Tibial nerve (tissue), 3 donors: Measurements from ENCODE around the gene SDHAF2.

Experiments
- POLR2A ChIP-seq, 2 donors: fragments of 450-650 bp; IDR thresholded peaks; one replicate each; pipeline ENCODE4 v1.6.1; 2017; ENCODE audit warnings: antibody characterized with exemption in 2 of 2, mild to moderate bottlenecking in 2 of 2, moderate library complexity in 2 of 2
- TF ChIP-seq, protein P1 (sequence below), 5 experiments: fragments of 200-600 bp in 3 of 5; fragments of 450-650 bp in 2 of 5; sonication (generic) in 3 of 5; IDR thresholded peaks; one replicate each; pipeline ENCODE4 v1.5.1; 2016 to 2019; ENCODE audit warnings: antibody characterized with exemption in 5 of 5, mild to moderate bottlenecking in 3 of 5, moderate library complexity in 2 of 5

DNA sequence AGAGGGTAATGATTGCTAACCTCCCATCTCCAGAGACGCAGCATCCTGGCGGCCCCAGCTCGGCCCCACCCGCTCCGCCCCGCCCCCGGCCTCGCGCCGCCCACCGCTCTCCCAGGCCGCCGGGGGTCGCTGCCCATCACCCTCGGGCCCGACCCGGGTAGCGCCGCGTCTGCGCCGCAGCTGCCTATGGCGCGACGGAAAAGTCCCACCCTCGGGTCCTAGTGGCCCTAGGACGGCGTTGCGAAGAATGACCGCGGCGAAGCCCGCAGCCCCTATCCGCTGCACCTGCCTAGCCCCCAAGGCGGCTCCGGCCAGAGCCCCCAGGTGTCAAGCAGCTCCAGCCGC lies 606 bp upstream of the SDHAF2 start:
- TF ChIP-seq POLR2A (IDR thresholded peaks at IDR 0.05), result no peak
- TF ChIP-seq, protein P1, sequence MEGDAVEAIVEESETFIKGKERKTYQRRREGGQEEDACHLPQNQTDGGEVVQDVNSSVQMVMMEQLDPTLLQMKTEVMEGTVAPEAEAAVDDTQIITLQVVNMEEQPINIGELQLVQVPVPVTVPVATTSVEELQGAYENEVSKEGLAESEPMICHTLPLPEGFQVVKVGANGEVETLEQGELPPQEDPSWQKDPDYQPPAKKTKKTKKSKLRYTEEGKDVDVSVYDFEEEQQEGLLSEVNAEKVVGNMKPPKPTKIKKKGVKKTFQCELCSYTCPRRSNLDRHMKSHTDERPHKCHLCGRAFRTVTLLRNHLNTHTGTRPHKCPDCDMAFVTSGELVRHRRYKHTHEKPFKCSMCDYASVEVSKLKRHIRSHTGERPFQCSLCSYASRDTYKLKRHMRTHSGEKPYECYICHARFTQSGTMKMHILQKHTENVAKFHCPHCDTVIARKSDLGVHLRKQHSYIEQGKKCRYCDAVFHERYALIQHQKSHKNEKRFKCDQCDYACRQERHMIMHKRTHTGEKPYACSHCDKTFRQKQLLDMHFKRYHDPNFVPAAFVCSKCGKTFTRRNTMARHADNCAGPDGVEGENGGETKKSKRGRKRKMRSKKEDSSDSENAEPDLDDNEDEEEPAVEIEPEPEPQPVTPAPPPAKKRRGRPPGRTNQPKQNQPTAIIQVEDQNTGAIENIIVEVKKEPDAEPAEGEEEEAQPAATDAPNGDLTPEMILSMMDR (IDR thresholded peaks at IDR 0.05), result peak in 4 of 5 experiments; percentile 8 to 42 (median 14)
